Astrocyte (in vitro differentiated cells and primary cell): Measurements from ENCODE around the gene TMEM106B. TPM values are rescaled to one million over a fixed set of nuclear protein-coding genes. Genes with fewer than 3 reads are reported as not detected.

Source experiments
- DNase-seq: peaks from one replicate; pipeline ENCODE4 v3.0.0-alpha.2; 2010; ENCODE audit warnings: low read depth
- FAIRE-seq: peaks from 2 replicates; lab custom pipeline; 2011; peaks lifted over from hg19 to GRCh38; lab: Jason Lieb, UNC
- H2AFZ ChIP-seq: 2 replicates; pipeline ENCODE4 v1.6.0; 2012; ENCODE audit warnings: low read depth, low read length, inconsistent platforms
- H3K27ac ChIP-seq: 2 replicates; pipeline ENCODE4 v1.5.1; 2011; ENCODE audit warnings: low read depth, low read length, inconsistent platforms
- H3K27me3 ChIP-seq: 2 replicates; pipeline ENCODE4 v1.6.0; 2011; ENCODE audit warnings: low read length, inconsistent platforms; ENCODE audit not compliant: insufficient read depth
- H3K36me3 ChIP-seq: 2 replicates; pipeline ENCODE4 v1.5.1; 2011; ENCODE audit warnings: low read length, inconsistent platforms; ENCODE audit not compliant: insufficient read depth
- H3K4me1 ChIP-seq: 2 replicates; pipeline ENCODE4 v1.5.1; 2011; ENCODE audit warnings: low read length, inconsistent platforms; ENCODE audit not compliant: insufficient read depth
- H3K4me2 ChIP-seq: 2 replicates; pipeline ENCODE4 v1.6.0; 2012; ENCODE audit warnings: low read length, inconsistent platforms
- H3K4me3 ChIP-seq: 2 replicates; pipeline ENCODE4 v1.5.1; 2011; ENCODE audit warnings: low read depth, mild to moderate bottlenecking, low read length, inconsistent platforms; ENCODE audit not compliant: insufficient read depth
- H3K79me2 ChIP-seq: 2 replicates; pipeline ENCODE4 v1.6.0; 2012; ENCODE audit warnings: mild to moderate bottlenecking, low read length, inconsistent platforms; ENCODE audit not compliant: insufficient read depth
- H3K9ac ChIP-seq: 2 replicates; pipeline ENCODE4 v1.6.0; 2012; ENCODE audit warnings: mild to moderate bottlenecking, low read length, inconsistent platforms
- H3K9me3 ChIP-seq: 2 replicates; pipeline ENCODE4 v1.5.1; 2012; ENCODE audit warnings: low read depth, mild to moderate bottlenecking, low read length, inconsistent platforms; ENCODE audit not compliant: insufficient read depth
- H4K20me1 ChIP-seq: 2 replicates; pipeline ENCODE4 v1.6.0; 2012; ENCODE audit warnings: low read length, inconsistent platforms; ENCODE audit not compliant: insufficient read depth
- H3K27ac Mint-ChIP-seq: one replicate; pipeline ENCODE4 v1.8.0; 2021; ENCODE audit warnings: mild to moderate bottlenecking, mixed read lengths; ENCODE audit not compliant: unreplicated experiment
- H3K27me3 Mint-ChIP-seq: one replicate; pipeline ENCODE4 v1.8.0; 2021; ENCODE audit warnings: low read depth, mixed read lengths; ENCODE audit not compliant: unreplicated experiment
- H3K36me3 Mint-ChIP-seq: one replicate; pipeline ENCODE4 v1.8.0; 2021; ENCODE audit warnings: low read depth, mixed read lengths; ENCODE audit not compliant: unreplicated experiment
- H3K4me1 Mint-ChIP-seq: one replicate; pipeline ENCODE4 v1.8.0; 2021; ENCODE audit warnings: low read depth, mixed read lengths; ENCODE audit not compliant: unreplicated experiment
- H3K4me3 Mint-ChIP-seq: one replicate; pipeline ENCODE4 v1.8.0; 2021; ENCODE audit warnings: mild to moderate bottlenecking, moderate library complexity, mixed read lengths; ENCODE audit not compliant: unreplicated experiment
- H3K9me3 Mint-ChIP-seq: one replicate; pipeline ENCODE4 v1.8.0; 2021; ENCODE audit warnings: mild to moderate bottlenecking, mixed read lengths; ENCODE audit not compliant: unreplicated experiment
- EZH2 ChIP-seq: IDR thresholded peaks from 2 replicates; pipeline ENCODE4 v1.6.1; 2012; ENCODE audit warnings: mild to moderate bottlenecking, low read length, inconsistent platforms; ENCODE audit not compliant: insufficient read depth
- total RNA-seq: library from RNA; stranded (reverse); gene quantifications from 2 replicates; pipeline ENCODE4 v1.2.1, GENCODE V29; 2021
- TF ChIP-seq, protein P1 (sequence below): IDR thresholded peaks from 2 replicates; pipeline ENCODE4 v1.5.1; 2011; ENCODE audit warnings: low read depth, mild to moderate bottlenecking, inconsistent platforms, low read length, moderate library complexity; ENCODE audit not compliant: insufficient read depth

The TMEM106B gene
- total RNA-seq, 1 donor from 2014 or later: 42.9 TPM

DNA sequence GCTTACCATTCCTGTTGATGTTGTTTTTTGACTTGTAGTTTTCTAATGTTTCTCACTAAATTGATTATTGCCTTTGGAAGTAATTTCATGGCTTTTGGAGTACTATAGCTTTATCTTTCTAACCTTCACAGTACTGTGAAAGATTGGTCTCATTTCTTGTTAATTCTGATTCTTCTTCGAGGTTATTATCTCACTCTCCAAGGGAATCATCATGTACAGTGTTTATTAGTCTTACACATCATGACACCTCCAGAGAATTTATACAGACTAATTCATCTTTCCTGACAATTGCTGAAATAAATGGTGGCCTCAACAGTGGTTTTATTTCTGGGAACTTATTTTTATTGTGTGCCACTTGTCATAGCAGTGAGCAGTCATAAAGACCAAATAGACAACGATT lies 37.4 kb upstream of the TMEM106B start:
- H3K4me3 ChIP-seq: no peak overlapping the region
- Mint-ChIP-seq H3K36me3 (no peaks in the 10 kb centered on the region), H3K4me3 (no peak overlapping the region), H3K9me3 (peaks cover 6% of the 10 kb centered on the region), H3K27ac (no peak overlapping the region), H3K4me1 (no peaks in the 10 kb centered on the region), H3K27me3 (no peaks in the 10 kb centered on the region)
- DNase-seq (no peak), FAIRE-seq (no peak)
- H3K4me2 ChIP-seq: no peak overlapping the region
- no peaks in the 10 kb centered on the region for H3K36me3 ChIP-seq
- H3K9me3 ChIP-seq: no peaks in the 10 kb centered on the region
- H4K20me1 ChIP-seq: no peaks in the 10 kb centered on the region
- no peaks in the 10 kb centered on the region for H3K27me3 ChIP-seq
- no peaks in the 10 kb centered on the region for H3K79me2 ChIP-seq
- TF ChIP-seq EZH2: no peak
- TF ChIP-seq, protein P1, sequence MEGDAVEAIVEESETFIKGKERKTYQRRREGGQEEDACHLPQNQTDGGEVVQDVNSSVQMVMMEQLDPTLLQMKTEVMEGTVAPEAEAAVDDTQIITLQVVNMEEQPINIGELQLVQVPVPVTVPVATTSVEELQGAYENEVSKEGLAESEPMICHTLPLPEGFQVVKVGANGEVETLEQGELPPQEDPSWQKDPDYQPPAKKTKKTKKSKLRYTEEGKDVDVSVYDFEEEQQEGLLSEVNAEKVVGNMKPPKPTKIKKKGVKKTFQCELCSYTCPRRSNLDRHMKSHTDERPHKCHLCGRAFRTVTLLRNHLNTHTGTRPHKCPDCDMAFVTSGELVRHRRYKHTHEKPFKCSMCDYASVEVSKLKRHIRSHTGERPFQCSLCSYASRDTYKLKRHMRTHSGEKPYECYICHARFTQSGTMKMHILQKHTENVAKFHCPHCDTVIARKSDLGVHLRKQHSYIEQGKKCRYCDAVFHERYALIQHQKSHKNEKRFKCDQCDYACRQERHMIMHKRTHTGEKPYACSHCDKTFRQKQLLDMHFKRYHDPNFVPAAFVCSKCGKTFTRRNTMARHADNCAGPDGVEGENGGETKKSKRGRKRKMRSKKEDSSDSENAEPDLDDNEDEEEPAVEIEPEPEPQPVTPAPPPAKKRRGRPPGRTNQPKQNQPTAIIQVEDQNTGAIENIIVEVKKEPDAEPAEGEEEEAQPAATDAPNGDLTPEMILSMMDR: no peak
- no peak overlapping the region for H3K27ac ChIP-seq
- no peaks in the 10 kb centered on the region for H3K4me1 ChIP-seq
- no peak overlapping the region for H3K9ac ChIP-seq
- no peak overlapping the region for H2AFZ ChIP-seq

DNA sequence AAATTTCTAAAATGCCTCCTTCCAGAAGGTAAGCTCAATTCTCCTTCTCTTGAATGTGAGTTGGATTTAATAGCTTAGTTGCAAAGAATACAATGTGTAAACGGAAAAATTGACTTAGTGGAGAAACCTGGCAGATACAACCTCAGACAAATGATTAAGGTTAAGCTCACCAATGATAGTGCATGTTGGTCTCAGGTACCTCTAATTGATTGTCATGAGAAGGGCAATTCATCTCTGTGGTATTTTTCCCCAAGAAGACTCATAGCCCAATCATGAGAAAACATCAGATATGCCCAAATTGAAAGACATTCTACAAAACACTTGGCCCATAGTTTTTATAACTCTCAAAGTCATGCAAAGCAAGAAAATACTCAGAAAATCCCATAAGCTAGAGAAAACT lies 36.2 kb upstream of the TMEM106B start:
- no peaks in the 10 kb centered on the region for H3K9me3 ChIP-seq
- no peaks in the 10 kb centered on the region for H3K27me3 ChIP-seq
- no peaks in the 10 kb centered on the region for H3K27me3 Mint-ChIP-seq
- DNase-seq (peak; percentile 83), FAIRE-seq (no peak)
- H3K79me2 ChIP-seq: no peaks in the 10 kb centered on the region
- no peaks in the 10 kb centered on the region for H3K36me3 ChIP-seq
- peak overlapping the region; percentile 18 for H3K4me2 ChIP-seq
- no peak overlapping the region for H3K9ac ChIP-seq
- no peak overlapping the region for H3K4me3 Mint-ChIP-seq
- H4K20me1 ChIP-seq: no peaks in the 10 kb centered on the region
- H3K27ac ChIP-seq: no peak overlapping the region
- no peaks in the 10 kb centered on the region for H3K36me3 Mint-ChIP-seq
- H3K4me1 Mint-ChIP-seq: no peaks in the 10 kb centered on the region
- no peak overlapping the region for H3K27ac Mint-ChIP-seq
- no peaks in the 10 kb centered on the region for H3K4me1 ChIP-seq
- H3K9me3 Mint-ChIP-seq: no peaks in the 10 kb centered on the region
- TF ChIP-seq EZH2: no peak
- TF ChIP-seq, protein P1: no peak
- no peak overlapping the region for H3K4me3 ChIP-seq
- H2AFZ ChIP-seq: no peak overlapping the region

DNA sequence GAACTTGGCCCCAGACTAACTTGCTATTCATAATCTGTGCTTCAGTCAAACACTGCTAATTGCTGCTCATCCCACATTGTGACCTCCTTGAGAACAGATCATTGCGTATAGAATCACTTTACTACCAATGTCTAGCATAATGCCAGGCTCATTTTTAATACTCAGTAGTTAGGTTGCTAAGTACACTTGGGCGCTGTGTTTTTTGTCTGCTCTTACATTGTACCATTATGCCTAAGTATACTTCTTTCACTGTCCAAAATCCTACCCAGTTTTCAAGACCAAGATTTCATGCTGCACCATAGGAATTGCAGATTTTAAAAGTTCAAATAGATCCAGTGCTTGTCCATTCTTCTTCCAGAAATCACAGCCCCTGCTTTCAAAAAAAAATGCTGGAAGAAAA lies 32.8 kb upstream of the TMEM106B start:
- Histone ChIP-seq H3K4me3 (no peak overlapping the region), H3K36me3 (no peaks in the 10 kb centered on the region), H2AFZ (no peak overlapping the region), H3K79me2 (no peaks in the 10 kb centered on the region), H3K27ac (no peak overlapping the region), H3K9me3 (no peaks in the 10 kb centered on the region), H3K4me1 (no peaks in the 10 kb centered on the region), H3K4me2 (no peak overlapping the region), H3K9ac (no peak overlapping the region), H4K20me1 (no peaks in the 10 kb centered on the region), H3K27me3 (no peaks in the 10 kb centered on the region)
- Mint-ChIP-seq H3K4me3 (no peak overlapping the region), H3K4me1 (no peaks in the 10 kb centered on the region), H3K27ac (no peak overlapping the region), H3K36me3 (no peaks in the 10 kb centered on the region), H3K9me3 (peaks cover 2% of the 10 kb centered on the region), H3K27me3 (no peaks in the 10 kb centered on the region)
- DNase-seq: no peak
- TF ChIP-seq, protein P1: no peak
- TF ChIP-seq EZH2: no peak
- FAIRE-seq: no peak
